K562 (cell line): Measurements from ENCODE around the gene NUP205.

ENCODE experiments used
- MCM3 ChIP-seq: fragments of 450-650 bp; IDR thresholded peaks from 2 replicates; pipeline ENCODE4 v1.6.1; 2016
- POLR2AphosphoS5 ChIP-seq: IDR thresholded peaks from 2 replicates; pipeline ENCODE4 v1.6.1; 2011; ENCODE audit warnings: mild to moderate bottlenecking, low read depth, low read length, moderate library complexity; ENCODE audit not compliant: control insufficient read depth, insufficient read depth
- PRPF4 ChIP-seq: fragments of 200-400 bp; formaldehyde crosslinking; IDR thresholded peaks from one replicate; pipeline ENCODE4 v1.6.1; 2017; ENCODE audit warnings: low read length, low read depth, mild to moderate bottlenecking; ENCODE audit not compliant: insufficient read depth, poor library complexity, severe bottlenecking
- RFX5 ChIP-seq: IDR thresholded peaks from 2 replicates; pipeline ENCODE4 v1.6.1; 2011; ENCODE audit warnings: low read depth, mild to moderate bottlenecking, improper control_type of control experiment, low read length
- SMAD3 ChIP-seq: fragments of 450-650 bp; formaldehyde crosslinking; conservative IDR thresholded peaks from 2 replicates; pipeline ENCODE4 v1.4.0; 2020; ENCODE audit warnings: mild to moderate bottlenecking
- TAF7 ChIP-seq: fragments of 450-650 bp; IDR thresholded peaks from 2 replicates; pipeline ENCODE4 v1.6.1; 2016; ENCODE audit warnings: missing genetic modification characterization, missing compliant biosample characterization
- ZNF282 ChIP-seq: sonication (generic); formaldehyde crosslinking; IDR thresholded peaks from 2 replicates; pipeline ENCODE4 v1.8.1; 2023; ENCODE audit warnings: missing genetic modification reagents
- ZNF586 ChIP-seq: fragments of 450-650 bp; formaldehyde crosslinking; conservative IDR thresholded peaks from 2 replicates; pipeline ENCODE4 v1.4.0; 2020; ENCODE audit warnings: mild to moderate bottlenecking, moderate library complexity
- TF ChIP-seq, protein P1 (sequence below), 3 experiments: fragments of 200-800 bp in 1 of 3; sonication (Bioruptor generic) in 1 of 3; sonication (generic) in 1 of 3; formaldehyde crosslinking in 1 of 3; IDR thresholded peaks; 2 replicates each; pipeline versions ENCODE4 v1.6.1 to v1.8.0; 2016 to 2022; ENCODE audit warnings: mild to moderate bottlenecking in 2 of 3, missing compliant biosample characterization in 2 of 3, missing genetic modification characterization in 2 of 3, missing genetic modification reagents in 1 of 3
- TF ChIP-seq, protein P2 (sequence below), 2 experiments: fragments of 450-650 bp; formaldehyde crosslinking in 1 of 2; IDR thresholded peaks; 2 replicates each; pipeline versions ENCODE4 v1.4.0 to v1.6.1; 2014 to 2020; ENCODE audit warnings: mild to moderate bottlenecking in 2 of 2, borderline replicate concordance in 1 of 2, low read depth in 1 of 2

GRCh38 chr7:135666846-135667245 is 109.1 kb downstream of the NUP205 start:
- no peak for TF ChIP-seq ZNF586 (CRISPR knock-in tag)
- TF ChIP-seq SMAD3, result no peak
- no peak for TF ChIP-seq ZNF282
- no peak for TF ChIP-seq POLR2AphosphoS5
- TF ChIP-seq RFX5, result no peak
- TF ChIP-seq, protein P1, sequence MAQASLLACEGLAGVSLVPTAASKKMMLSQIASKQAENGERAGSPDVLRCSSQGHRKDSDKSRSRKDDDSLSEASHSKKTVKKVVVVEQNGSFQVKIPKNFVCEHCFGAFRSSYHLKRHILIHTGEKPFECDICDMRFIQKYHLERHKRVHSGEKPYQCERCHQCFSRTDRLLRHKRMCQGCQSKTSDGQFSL (CRISPR knock-in tag; IDR thresholded peaks at IDR 0.05), result no peak
- TF ChIP-seq, protein P1 (tag; IDR thresholded peaks at IDR 0.05), result no peak
- TF ChIP-seq MCM3, result no peak
- TF ChIP-seq, protein P2, sequence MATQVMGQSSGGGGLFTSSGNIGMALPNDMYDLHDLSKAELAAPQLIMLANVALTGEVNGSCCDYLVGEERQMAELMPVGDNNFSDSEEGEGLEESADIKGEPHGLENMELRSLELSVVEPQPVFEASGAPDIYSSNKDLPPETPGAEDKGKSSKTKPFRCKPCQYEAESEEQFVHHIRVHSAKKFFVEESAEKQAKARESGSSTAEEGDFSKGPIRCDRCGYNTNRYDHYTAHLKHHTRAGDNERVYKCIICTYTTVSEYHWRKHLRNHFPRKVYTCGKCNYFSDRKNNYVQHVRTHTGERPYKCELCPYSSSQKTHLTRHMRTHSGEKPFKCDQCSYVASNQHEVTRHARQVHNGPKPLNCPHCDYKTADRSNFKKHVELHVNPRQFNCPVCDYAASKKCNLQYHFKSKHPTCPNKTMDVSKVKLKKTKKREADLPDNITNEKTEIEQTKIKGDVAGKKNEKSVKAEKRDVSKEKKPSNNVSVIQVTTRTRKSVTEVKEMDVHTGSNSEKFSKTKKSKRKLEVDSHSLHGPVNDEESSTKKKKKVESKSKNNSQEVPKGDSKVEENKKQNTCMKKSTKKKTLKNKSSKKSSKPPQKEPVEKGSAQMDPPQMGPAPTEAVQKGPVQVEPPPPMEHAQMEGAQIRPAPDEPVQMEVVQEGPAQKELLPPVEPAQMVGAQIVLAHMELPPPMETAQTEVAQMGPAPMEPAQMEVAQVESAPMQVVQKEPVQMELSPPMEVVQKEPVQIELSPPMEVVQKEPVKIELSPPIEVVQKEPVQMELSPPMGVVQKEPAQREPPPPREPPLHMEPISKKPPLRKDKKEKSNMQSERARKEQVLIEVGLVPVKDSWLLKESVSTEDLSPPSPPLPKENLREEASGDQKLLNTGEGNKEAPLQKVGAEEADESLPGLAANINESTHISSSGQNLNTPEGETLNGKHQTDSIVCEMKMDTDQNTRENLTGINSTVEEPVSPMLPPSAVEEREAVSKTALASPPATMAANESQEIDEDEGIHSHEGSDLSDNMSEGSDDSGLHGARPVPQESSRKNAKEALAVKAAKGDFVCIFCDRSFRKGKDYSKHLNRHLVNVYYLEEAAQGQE (IDR thresholded peaks at IDR 0.05; ENCODE audit: borderline replicate concordance), result no peak
- TF ChIP-seq, protein P2 (CRISPR knock-in tag; IDR thresholded peaks at IDR 0.05; ENCODE audit: low read depth), result no peak
- no peak for TF ChIP-seq PRPF4
- TF ChIP-seq TAF7 (tag), result no peak
